ENCODE data around the gene PLPPR1.

DNA sequence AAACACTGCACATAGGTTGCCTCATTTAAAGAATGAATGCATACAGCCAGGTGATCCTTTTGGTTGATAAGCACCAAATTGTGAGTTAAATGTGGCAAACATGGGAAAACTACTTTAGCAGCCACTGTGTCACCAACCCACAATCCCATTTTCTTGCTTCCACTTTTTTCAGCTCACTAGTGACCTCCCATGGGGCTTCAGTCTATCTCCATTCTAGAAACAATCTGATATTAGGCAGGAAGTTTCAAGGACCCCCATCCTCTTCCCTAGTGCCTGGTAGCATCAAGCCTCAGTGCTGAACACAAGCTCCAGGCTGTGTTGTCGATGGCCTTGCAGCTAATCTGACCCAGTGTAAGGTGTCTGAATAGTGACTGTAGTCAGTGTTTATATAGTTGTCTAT, 66.2 kb downstream of the PLPPR1 start:
- TF ChIP-seq RAD21 (IDR thresholded peaks at IDR 0.05; ENCODE audit: low read length) (no peak), CTCF (conservative IDR thresholded peaks at IDR 0.05; ENCODE audit: low read depth, low read length) (no peak), FOS (IDR thresholded peaks at IDR 0.05; ENCODE audit: low read depth, low read length) (no peak), POLR2A (IDR thresholded peaks at IDR 0.05; ENCODE audit: low read depth, low read length) (no peak), BHLHE40 (IDR thresholded peaks at IDR 0.05; ENCODE audit: low read depth, low read length) (no peak), RFX5 (IDR thresholded peaks at IDR 0.05; ENCODE audit: low read depth, low read length) (no peak), MXI1 (IDR thresholded peaks at IDR 0.05; ENCODE audit: borderline replicate concordance, low read depth, low read length) (no peak), USF2 (IDR thresholded peaks at IDR 0.05; ENCODE audit: low read depth, low read length) (no peak)
- TF ChIP-seq, protein P1, sequence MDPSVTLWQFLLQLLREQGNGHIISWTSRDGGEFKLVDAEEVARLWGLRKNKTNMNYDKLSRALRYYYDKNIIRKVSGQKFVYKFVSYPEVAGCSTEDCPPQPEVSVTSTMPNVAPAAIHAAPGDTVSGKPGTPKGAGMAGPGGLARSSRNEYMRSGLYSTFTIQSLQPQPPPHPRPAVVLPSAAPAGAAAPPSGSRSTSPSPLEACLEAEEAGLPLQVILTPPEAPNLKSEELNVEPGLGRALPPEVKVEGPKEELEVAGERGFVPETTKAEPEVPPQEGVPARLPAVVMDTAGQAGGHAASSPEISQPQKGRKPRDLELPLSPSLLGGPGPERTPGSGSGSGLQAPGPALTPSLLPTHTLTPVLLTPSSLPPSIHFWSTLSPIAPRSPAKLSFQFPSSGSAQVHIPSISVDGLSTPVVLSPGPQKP (IDR thresholded peaks at IDR 0.05; ENCODE audit: borderline replicate concordance, low read depth, low read length): no peak
